ENCODE results near the gene SMURF2.
"Not testable (repeated sequence)": the region's sequence is repeated elsewhere in the genome, so short reads cannot be mapped to it uniquely, and the experiment has no call there.

SMURF2 gene

DNA sequence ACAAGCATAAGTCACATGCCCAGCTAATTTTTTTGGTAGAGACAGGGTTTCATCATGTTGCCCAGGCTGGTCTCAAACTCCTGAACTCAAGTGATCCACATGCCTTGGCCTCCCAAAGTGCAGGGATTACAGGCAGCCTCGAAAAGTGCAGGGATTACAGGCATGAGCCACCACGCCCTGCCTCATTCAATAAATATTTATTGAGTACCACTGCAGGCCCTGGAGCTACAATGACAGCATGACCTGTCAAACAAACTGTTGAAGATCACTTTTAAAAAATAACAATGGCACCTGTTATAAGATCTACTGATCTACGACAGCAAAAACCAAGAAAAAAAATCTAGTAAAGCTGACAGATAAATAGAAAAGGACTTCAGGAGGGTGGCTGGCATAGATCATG is 79.1 kb downstream of the SMURF2 start:
- no peak for DNase-seq

- DNase-seq, result no peak
Observed at GRCh38 chr17:64580384-64581315, 81.5 kb downstream of the SMURF2 start.

DNA sequence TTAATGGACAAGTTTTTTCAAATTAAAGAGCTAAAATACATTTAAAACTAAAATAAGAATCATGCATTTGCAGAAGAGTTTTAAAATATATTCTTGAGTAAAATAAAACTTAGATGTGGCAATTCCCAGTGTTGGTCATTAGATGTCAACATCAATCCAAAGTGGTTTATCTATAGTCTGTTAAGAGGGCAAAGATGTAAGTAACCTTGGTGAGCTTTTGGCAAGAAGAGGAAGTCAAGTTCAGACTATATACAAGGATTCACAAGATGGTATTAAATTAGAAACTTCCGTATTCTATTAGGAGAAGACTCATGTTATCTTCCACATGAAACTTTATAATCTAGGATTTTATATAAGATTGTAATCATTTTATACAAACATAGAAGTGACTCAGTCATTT is 82.2 kb downstream of the SMURF2 start:
- no peak for DNase-seq

DNA sequence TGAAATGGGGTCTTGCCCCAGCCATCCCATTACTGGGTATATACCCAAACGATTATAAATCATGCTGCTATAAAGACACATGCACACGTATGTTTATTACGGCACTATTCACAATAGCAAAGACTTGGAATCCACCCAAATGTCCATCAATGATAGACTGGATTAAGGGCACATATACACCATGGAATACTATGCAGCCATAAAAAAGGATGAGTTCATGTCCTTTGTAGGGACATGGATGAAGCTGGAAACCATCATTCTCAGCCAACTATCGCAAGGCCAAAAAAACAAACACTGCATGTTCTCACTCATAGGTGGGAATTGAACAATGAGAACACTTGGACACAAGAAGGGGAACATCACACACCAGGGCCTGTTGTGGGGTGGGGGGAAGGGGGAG is 85.1 kb downstream of the SMURF2 start:
- not testable (repeated sequence) for DNase-seq

DNA sequence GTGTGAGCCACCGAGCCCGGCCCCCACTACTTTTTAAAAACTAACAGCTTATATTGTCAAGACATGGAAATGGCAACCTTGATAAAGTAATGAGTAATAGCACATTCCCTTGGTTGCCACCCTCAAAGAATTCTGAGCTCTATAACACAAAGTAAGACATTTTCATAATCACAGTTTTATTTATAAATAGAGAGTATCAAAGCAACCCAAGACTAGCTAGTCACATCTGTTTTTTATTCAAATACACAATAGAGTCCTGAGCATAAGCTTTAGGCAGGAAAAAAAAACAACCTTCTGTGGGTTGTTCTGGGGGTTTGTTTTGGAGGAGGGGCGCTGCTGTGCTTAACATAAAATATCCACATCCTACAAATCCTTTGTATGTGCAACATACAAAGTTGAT is 86.7 kb downstream of the SMURF2 start:
- DNase-seq, result no peak

DNA sequence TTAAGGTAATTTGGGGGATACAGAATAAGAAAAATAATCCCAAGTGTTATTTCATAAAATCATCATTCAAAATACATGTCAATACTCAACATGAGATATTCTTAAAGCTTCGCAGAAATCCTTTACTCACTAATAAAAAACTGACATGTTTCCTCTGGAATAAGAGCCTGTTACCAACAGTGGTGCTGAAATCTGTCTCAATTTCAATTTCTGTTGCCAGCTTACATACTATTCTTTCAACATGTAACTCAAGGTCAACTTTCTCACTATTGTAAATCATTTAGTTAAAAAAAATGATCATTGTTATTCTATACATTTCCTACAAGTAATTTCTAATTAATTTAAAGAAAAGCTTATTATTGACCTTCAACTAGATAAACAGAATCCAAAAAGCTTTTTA is 87.5 kb downstream of the SMURF2 start:
- DNase-seq, result no peak

DNA sequence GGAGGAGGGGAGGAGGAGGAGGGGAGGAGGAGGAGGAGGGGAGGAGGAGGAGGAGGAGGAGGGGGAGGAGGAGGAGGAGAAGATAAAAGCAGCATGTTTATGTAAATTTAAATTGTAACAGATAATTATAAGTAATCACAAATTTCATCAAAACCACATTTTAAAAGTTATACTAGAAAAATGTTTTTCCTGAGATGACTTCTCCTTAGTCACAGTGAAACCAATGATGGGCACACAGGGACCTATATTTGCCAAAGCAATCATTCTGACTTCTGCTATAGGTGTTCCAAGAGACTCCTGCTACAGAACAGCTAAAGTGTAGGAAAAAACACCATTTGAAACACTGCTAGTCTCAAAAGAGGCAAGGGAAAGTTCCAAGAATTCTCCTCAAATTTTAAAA is 88.9 kb downstream of the SMURF2 start:
- no peak for DNase-seq

GRCh38 chr17:64572682-64573154 is 89.4 kb downstream of the SMURF2 start:
- DNase-seq, result no peak

DNA sequence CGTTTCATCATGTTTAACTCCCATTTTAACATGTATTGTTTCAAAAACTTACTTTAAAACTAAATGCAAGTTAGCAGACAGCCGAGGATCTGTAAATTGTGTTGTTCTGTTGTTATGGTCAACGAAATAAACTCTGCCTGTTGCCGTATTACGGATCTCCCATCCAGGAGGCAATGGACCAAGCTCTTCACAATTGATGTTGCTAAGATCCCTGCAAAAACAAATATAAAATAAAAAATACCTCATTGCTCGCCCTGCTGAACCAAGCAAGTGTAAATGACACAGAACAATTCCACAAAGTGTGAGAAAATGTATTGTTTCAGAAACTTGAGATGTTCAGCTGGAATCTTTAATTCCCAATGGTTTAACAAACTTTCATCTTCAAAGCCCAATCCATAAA is 90.4 kb downstream of the SMURF2 start:
- no peak for DNase-seq

- no peak for DNase-seq
Observed at GRCh38 chr17:64565563-64565962, 96.5 kb downstream of the SMURF2 start.

GRCh38 chr17:64564098-64564497 is 98.0 kb downstream of the SMURF2 start:
- no peak for DNase-seq

GRCh38 chr17:64555281-64555680 is 106.8 kb downstream of the SMURF2 start:
- DNase-seq, result no peak

GRCh38 chr17:64554028-64554637 is 108.0 kb downstream of the SMURF2 start:
- DNase-seq, result no peak

GRCh38 chr17:64551461-64551860 is 110.6 kb downstream of the SMURF2 start:
- no peak for DNase-seq

GRCh38 chr17:64547319-64547718 is 114.8 kb downstream of the SMURF2 start:
- DNase-seq, result no peak

DNA sequence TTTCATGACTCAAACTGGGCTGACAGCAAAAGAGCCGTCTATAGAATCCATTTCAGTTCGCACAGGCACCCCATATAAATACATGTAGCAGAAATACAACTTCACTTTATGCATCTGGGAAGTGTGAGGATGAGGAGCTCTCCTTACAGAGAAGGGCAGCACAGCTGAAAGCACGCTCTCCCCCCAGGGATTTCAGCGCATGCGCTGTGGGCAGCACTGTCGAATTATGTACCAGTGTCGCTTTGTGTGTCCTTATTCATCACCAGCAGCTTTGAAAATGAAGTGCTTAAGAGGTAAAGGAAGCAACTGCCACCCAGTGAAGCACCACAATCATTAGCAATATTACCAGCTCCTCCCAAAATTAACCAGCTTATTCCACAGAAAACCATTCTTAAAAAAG is 115.4 kb downstream of the SMURF2 start:
- DNase-seq, result no peak

GRCh38 chr17:64544742-64545141 is 117.4 kb downstream of the SMURF2 start:
- no peak for DNase-seq

GRCh38 chr17:64540118-64540776 is 121.9 kb downstream of the SMURF2 start:
- DNase-seq, result no peak

DNA sequence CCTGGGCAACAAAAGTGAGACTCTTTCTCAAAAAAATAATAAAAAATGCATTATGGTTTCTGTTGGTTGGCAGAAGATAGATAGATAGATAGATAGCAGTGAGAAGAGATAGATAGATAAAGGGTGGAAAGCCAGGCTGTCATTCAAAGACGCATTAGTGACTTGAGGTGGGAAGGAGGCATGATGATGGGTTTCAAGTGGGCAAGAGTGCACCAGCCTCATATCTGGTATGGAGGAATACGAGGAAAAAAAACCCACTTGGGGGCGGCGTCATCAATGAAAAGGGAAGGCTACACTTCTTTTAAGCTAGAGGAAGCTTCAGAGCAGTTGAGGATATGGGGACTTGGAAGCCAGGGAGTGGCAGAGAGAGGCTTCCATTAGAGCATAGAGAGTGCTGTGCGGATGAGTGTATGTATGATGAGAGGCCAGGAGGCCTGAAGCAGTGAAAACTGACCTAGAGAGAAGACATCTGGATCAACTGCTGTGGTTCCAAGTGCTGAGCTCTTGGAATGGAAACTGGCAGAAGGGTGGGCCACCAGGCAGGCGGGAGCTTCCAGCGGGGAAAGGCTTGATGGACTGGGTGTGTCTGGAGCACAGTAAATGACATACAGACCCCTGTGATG is 123.5 kb downstream of the SMURF2 start:
- DNase-seq, result no peak

DNA sequence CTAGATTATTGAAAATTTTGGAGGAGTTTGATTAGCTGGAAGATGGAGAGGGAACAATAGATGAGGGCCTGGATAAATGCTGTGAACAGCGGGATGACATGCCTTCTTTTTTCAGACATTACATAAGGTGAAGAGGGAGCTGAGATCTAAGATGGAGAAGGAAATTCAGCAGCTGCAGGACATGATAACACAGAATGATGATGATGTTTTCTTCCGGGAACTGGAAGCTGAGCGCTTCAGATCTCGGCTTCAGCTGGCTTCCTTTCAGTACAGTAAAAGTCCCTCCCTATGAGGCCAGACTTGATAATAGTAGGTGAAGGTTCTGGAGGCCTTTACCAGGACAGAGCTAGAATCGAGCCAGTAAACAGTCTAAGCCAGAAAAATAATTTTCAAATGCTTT is 124.6 kb downstream of the SMURF2 start:
- DNase-seq, result no peak

GRCh38 chr17:64536913-64537312 is 125.2 kb downstream of the SMURF2 start:
- DNase-seq, result no peak

DNA sequence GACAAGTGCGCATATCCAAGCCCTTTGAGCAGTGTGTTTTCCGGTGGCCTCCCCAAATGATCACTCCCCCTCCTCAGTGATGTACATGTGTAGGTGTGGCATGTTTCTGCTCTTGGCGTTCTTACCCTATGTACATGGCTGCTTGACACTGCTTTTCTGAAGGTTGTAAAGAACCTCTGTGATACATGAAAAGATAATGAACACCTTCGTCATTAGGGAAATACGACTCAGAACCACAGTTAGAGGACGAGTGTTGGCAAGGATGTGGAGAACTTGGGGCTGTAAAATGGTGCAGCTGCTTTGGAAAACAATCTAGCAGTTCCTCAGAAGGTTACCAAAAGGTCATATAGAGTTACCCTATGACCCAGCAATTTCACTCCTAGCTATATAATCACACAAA is 126.8 kb downstream of the SMURF2 start:
- DNase-seq, result no peak

- no peak for DNase-seq
Observed at GRCh38 chr17:64534187-64534586, 127.9 kb downstream of the SMURF2 start.

Measured in NCI-H510A (cell line).